K562 (cell line): Measurements from ENCODE around the gene PDE1C. TPM values are rescaled to one million over a fixed set of nuclear protein-coding genes. Genes with fewer than 3 reads are reported as not detected.

Experiments used
- ATAC-seq: fragments of 200-7000 bp; cut with Tn5 transposase; 3 replicates; pipeline ENCODE4 v1.9.1; 2020; ENCODE audit warnings: moderate library complexity
- BruUV-seq: library from RNA; stranded (reverse); fragments of 400-500 nt; replicated peaks from 2 replicates; lab custom pipeline; 2021; lab: Mats Ljungman, UMichigan
- CTCF ChIA-PET: fragments of 300-600 bp; formaldehyde crosslinking; extraction: SDS; loops from one replicate; lab custom pipeline; 2021; ENCODE audit warnings: low intra/inter-chr PET ratio; lab: Yijun Ruan, JAX
- POLR2A ChIA-PET: fragments of 300-600, 350-650 bp; sonication (Branson Sonifier 250); formaldehyde crosslinking; extraction: SDS; loops from one replicate; lab custom pipeline; 2021; ENCODE audit warnings: antibody characterized with exemption, inconsistent platforms; lab: Yijun Ruan, JAX
- DNase-seq, 4 experiments: peaks; one replicate each; pipeline versions ENCODE4 v3.0.0 to v3.0.0-alpha.2; 2011 to 2018; ENCODE audit warnings: low spot score in 3 of 4, mixed read lengths in 3 of 4; ENCODE audit errors: extremely low read depth in 1 of 4
- FAIRE-seq: peaks from 2 replicates; lab custom pipeline; 2011; peaks lifted over from hg19 to GRCh38; lab: Jason Lieb, UNC
- H2AFZ ChIP-seq: 2 replicates; pipeline ENCODE4 v1.6.0; 2011; ENCODE audit warnings: low read depth, low read length, control low read depth, inconsistent platforms
- H3K27ac ChIP-seq: fragments of 200-600 bp; 3 replicates; pipeline ENCODE4 v1.8.0; 2011; ENCODE audit warnings: low read depth, mild to moderate bottlenecking, control low read depth, inconsistent platforms, low read length, moderate library complexity, mixed read lengths; ENCODE audit errors: extremely low read depth
- H3K27me3 ChIP-seq, 2 experiments: fragments of 300-600 bp in 1 of 2; 2 replicates in 1 of 2; 3 replicates in 1 of 2; pipeline versions ENCODE4 v1.6.0 to v1.8.0; 2011; ENCODE audit warnings: inconsistent platforms in 2 of 2, low read length in 2 of 2, mild to moderate bottlenecking in 1 of 2, mixed read lengths in 1 of 2, moderate library complexity in 1 of 2; ENCODE audit not compliant: control insufficient read depth in 2 of 2, insufficient read depth in 2 of 2
- H3K36me3 ChIP-seq: fragments of 300-600 bp; 3 replicates; pipeline ENCODE4 v1.8.0; 2011; ENCODE audit warnings: mild to moderate bottlenecking, low read length, inconsistent platforms; ENCODE audit not compliant: control insufficient read depth, insufficient read depth
- H3K4me1 ChIP-seq, 2 experiments: fragments of 200-600 bp in 1 of 2; replicated peaks in 1 of 2; 2 replicates in 1 of 2; 3 replicates in 1 of 2; pipeline versions ENCODE4 v1.5.1 to v1.8.0; 2011; ENCODE audit warnings: inconsistent platforms in 2 of 2, low read length in 2 of 2, mild to moderate bottlenecking in 1 of 2, mixed read lengths in 1 of 2, moderate library complexity in 1 of 2; ENCODE audit not compliant: control insufficient read depth in 2 of 2, insufficient read depth in 2 of 2
- H3K4me2 ChIP-seq: 2 replicates; pipeline ENCODE4 v1.6.1; 2011; ENCODE audit warnings: low read length, control low read depth, inconsistent platforms, mixed read lengths; ENCODE audit not compliant: insufficient read depth
- H3K4me3 ChIP-seq: fragments of 200-600 bp; sonication (generic), shearing (Covaris generic); 2 replicates; pipeline ENCODE4 v1.5.1; 2016; ENCODE audit warnings: control low read depth, inconsistent platforms
- H3K79me2 ChIP-seq: fragments of 200-600 bp; 3 replicates; pipeline ENCODE4 v1.8.0; 2011; ENCODE audit warnings: low read length, inconsistent platforms; ENCODE audit not compliant: control insufficient read depth, insufficient read depth
- H3K9ac ChIP-seq, 2 experiments: 2 replicates each; pipeline versions ENCODE4 v1.6.0 to v1.6.1; 2011; ENCODE audit warnings: low read depth in 2 of 2, low read length in 2 of 2, control low read depth in 1 of 2, inconsistent platforms in 1 of 2, mild to moderate bottlenecking in 1 of 2, mixed read lengths in 1 of 2; ENCODE audit not compliant: insufficient read depth in 1 of 2
- H3K9me1 ChIP-seq: one replicate; pipeline ENCODE4 v1.6.0; 2011; ENCODE audit warnings: inconsistent platforms, mild to moderate bottlenecking, low read length, moderate library complexity; ENCODE audit not compliant: control insufficient read depth, insufficient read depth
- H3K9me3 ChIP-seq: replicated peaks from 2 replicates; pipeline ENCODE4 v1.5.1; 2011; ENCODE audit warnings: low read depth, low read length, inconsistent platforms; ENCODE audit not compliant: control insufficient read depth, insufficient read depth
- H4K20me1 ChIP-seq: replicated peaks from 2 replicates; pipeline ENCODE4 v1.6.1; 2011; ENCODE audit warnings: low read length, inconsistent platforms, mixed read lengths; ENCODE audit not compliant: control insufficient read depth, insufficient read depth
- CBFA2T3 ChIP-seq: fragments of 450-650 bp; IDR thresholded peaks from 2 replicates; pipeline ENCODE4 v1.6.1; 2017
- FOXK2 ChIP-seq, 2 experiments: fragments of 450-650 bp; IDR thresholded peaks in 1 of 2; conservative IDR thresholded peaks in 1 of 2; 2 replicates each; pipeline ENCODE4 v1.6.1; 2016; ENCODE audit warnings: low read depth in 2 of 2, mild to moderate bottlenecking in 1 of 2
- MAZ ChIP-seq, 2 experiments: fragments of 450-650 bp in 1 of 2; sonication (generic) in 1 of 2; formaldehyde crosslinking; IDR thresholded peaks in 1 of 2; conservative IDR thresholded peaks in 1 of 2; 2 replicates each; pipeline versions ENCODE4 v1.4.0 to v1.5.0; 2020; ENCODE audit warnings: mild to moderate bottlenecking in 1 of 2, missing genetic modification reagents in 1 of 2
- TBP ChIP-seq: optimal IDR thresholded peaks from 2 replicates; pipeline ENCODE3; 2011; ENCODE audit warnings: low read depth, low read length, improper control_type of control experiment
- ZNF778 ChIP-seq: fragments of 450-650 bp; formaldehyde crosslinking; IDR thresholded peaks from 2 replicates; pipeline ENCODE4 v1.4.0; 2020; ENCODE audit warnings: mild to moderate bottlenecking, moderate library complexity
- WGBS: fragments of 100-300 bp; shearing (Covaris generic); methylation state at CpG from one replicate; pipeline ENCODE4 v1.1.6; 2016; ENCODE audit warnings: low coverage, mixed read lengths; ENCODE audit not compliant: insufficient coverage; ENCODE audit errors: missing lambda C conversion rate; 5-methylcytosine and 5-hydroxymethylcytosine counted together
- in situ Hi-C: fragments of 300-500 bp; cut with MboI; formaldehyde crosslinking; loops from 4 replicates; pipeline ENCODE4 v1.15.0; 2018; ENCODE audit warnings: inconsistent platforms, mixed read lengths
- intact Hi-C: fragments of 100-400 bp; cut with micrococcal nuclease; formaldehyde crosslinking; loops from 2 replicates; pipeline ENCODE4 v1.14.2; 2022
- polyA plus RNA-seq, 8 experiments: library from polyadenylated mRNA; depleted of rRNA in 4 of 8; stranded (reverse) in 5 of 8; unstranded in 3 of 8; fragments of >200 nt; fragmentation: Nextera tagmentation in 2 of 8; fragmentation: Illumina TruSeq in 1 of 8; extraction: Ambion mirVana in 2 of 8; extraction: Trizol in 1 of 8; gene quantifications; 2 replicates each; pipeline versions ENCODE4 v1.2.1 to v1.2.3, GENCODE V29; 2011 to 2014; ENCODE audit warnings: inconsistent platforms in 1 of 8, missing spikeins in 1 of 8
- total RNA-seq, 7 experiments: library from RNA; depleted of rRNA in 6 of 7; stranded (reverse); fragments of >200 nt in 6 of 7; fragmentation: Illumina TruSeq in 2 of 7; extraction: Trizol in 2 of 7; gene quantifications; 2 replicates each; pipeline versions ENCODE4 v1.2.1 to v1.2.3, GENCODE V29; 2011 to 2021; ENCODE audit warnings: low replicate concordance in 1 of 7
- TF ChIP-seq, protein P1 (sequence below): sonication (generic); IDR thresholded peaks from 2 replicates; pipeline ENCODE4 v1.6.1; 2016

PDE1C gene
- total and polyA plus RNA-seq, 9 of the 15 experiments (the other 6 are each of a cell fraction or from before 2014, with no cell fraction given) = under 0.01 to 0.01 TPM; not detected in 7

DNA sequence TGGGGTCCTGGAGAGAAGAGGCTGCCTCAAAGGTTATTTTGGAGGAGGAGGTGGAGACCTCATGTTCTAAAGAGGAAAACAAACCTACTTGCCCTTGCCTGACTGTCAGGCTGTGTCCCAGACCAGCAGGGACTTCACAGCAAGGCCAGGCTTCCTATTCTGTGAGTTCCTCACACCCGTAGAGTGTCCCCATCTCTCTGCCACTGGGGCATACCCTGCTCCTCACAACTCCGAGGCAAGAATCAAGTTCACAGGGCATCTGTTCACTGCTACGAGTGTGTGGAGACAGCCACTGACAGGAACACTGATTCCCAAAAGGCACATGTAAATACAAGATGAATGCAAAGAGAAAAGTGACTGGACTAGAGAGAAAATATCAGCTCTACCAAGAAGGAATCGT is 38.0 kb downstream of the PDE1C start:
- in situ Hi-C loops = no loop called here
- no peak for DNase-seq
- ChIA-PET CTCF (no interaction called here), POLR2A (no interaction called here)
- no peak overlapping the region for H3K4me3 ChIP-seq
- no peaks in the 10 kb centered on the region for H3K9me1 ChIP-seq
- H3K36me3 ChIP-seq = no peaks in the 10 kb centered on the region
- WGBS = 2% methylated on average over 4 of the region's 4 CpGs
- BruUV-seq = no TSS peak
- FAIRE-seq = no peak
- no peak overlapping the region for H3K27ac ChIP-seq
- no peaks in the 10 kb centered on the region for H4K20me1 ChIP-seq
- H3K4me1 ChIP-seq = no peaks in the 10 kb centered on the region
- no peak for ATAC-seq
- no peak overlapping the region for H2AFZ ChIP-seq
- H3K9me3 ChIP-seq = no peaks in the 10 kb centered on the region
- no peak for TF ChIP-seq CBFA2T3
- TF ChIP-seq MAZ (CRISPR knock-in tag; conservative IDR thresholded peaks at IDR 0.05 in 1 of 2, IDR thresholded peaks at IDR 0.05 in 1 of 2) = no peak
- TF ChIP-seq FOXK2 (conservative IDR thresholded peaks at IDR 0.05 in 1 of 2, IDR thresholded peaks at IDR 0.05 in 1 of 2; ENCODE audit: low read depth in 2 of 2) = no peak
- TF ChIP-seq, protein P1, sequence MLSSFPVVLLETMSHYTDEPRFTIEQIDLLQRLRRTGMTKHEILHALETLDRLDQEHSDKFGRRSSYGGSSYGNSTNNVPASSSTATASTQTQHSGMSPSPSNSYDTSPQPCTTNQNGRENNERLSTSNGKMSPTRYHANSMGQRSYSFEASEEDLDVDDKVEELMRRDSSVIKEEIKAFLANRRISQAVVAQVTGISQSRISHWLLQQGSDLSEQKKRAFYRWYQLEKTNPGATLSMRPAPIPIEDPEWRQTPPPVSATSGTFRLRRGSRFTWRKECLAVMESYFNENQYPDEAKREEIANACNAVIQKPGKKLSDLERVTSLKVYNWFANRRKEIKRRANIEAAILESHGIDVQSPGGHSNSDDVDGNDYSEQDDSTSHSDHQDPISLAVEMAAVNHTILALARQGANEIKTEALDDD = no peak
- no peak for TF ChIP-seq ZNF778 (CRISPR knock-in tag)
- no peak for TF ChIP-seq TBP
- intact Hi-C loops = no loop called here
- H3K27me3 ChIP-seq = no peaks in the 10 kb centered on the region
- H3K79me2 ChIP-seq = no peaks in the 10 kb centered on the region
- H3K4me2 ChIP-seq = no peak overlapping the region
- no peak overlapping the region for H3K9ac ChIP-seq
